Trophoblast cell (in vitro differentiated cells and primary cell): ENCODE results near the gene KCNB1.

ENCODE experiments used
- DNase-seq, 2 donors: peaks; one replicate each; pipeline ENCODE4 v3.0.0-alpha.2; 2016
- H2AFZ ChIP-seq: 2 replicates; pipeline ENCODE4 v1.6.1; 2013; ENCODE audit warnings: low read length, moderate library complexity, mild to moderate bottlenecking; ENCODE audit not compliant: insufficient read depth, poor library complexity
- H2AK5ac ChIP-seq: 2 replicates; pipeline ENCODE4 v1.6.1; 2013; ENCODE audit warnings: mild to moderate bottlenecking, low read length
- H2BK120ac ChIP-seq: 2 replicates; pipeline ENCODE4 v1.6.1; 2013; ENCODE audit warnings: low read length, mild to moderate bottlenecking, moderate library complexity; ENCODE audit not compliant: insufficient read depth, poor library complexity
- H2BK12ac ChIP-seq: 2 replicates; pipeline ENCODE4 v1.6.1; 2013; ENCODE audit warnings: mild to moderate bottlenecking, low read length, moderate library complexity
- H2BK5ac ChIP-seq: 2 replicates; pipeline ENCODE4 v1.6.1; 2013; ENCODE audit warnings: low read length, low read depth, moderate library complexity, mild to moderate bottlenecking; ENCODE audit not compliant: poor library complexity
- H3K14ac ChIP-seq: 2 replicates; pipeline ENCODE4 v1.6.1; 2013; ENCODE audit warnings: mild to moderate bottlenecking, low read length
- H3K18ac ChIP-seq: 2 replicates; pipeline ENCODE4 v1.6.1; 2013; ENCODE audit warnings: mild to moderate bottlenecking, low read length
- H3K23ac ChIP-seq: 2 replicates; pipeline ENCODE4 v1.6.1; 2013; ENCODE audit warnings: low read length
- H3K27ac ChIP-seq: 2 replicates; pipeline ENCODE4 v1.5.1; 2013; ENCODE audit warnings: low read depth, mild to moderate bottlenecking, inconsistent platforms, low read length, moderate library complexity
- H3K27me3 ChIP-seq: 2 replicates; pipeline ENCODE4 v1.6.1; 2013; ENCODE audit warnings: inconsistent platforms, mild to moderate bottlenecking, low read length, moderate library complexity; ENCODE audit not compliant: insufficient read depth
- H3K36me3 ChIP-seq, 2 experiments: 1 replicate in 1 of 2; 2 replicates in 1 of 2; pipeline ENCODE4 v1.6.1; 2013; ENCODE audit warnings: low read length in 2 of 2, mild to moderate bottlenecking in 2 of 2, moderate library complexity in 1 of 2; ENCODE audit not compliant: insufficient read depth in 2 of 2, control insufficient read depth in 1 of 2
- H3K4ac ChIP-seq: 2 replicates; pipeline ENCODE4 v1.6.1; 2013; ENCODE audit warnings: low read depth, mild to moderate bottlenecking, low read length, moderate library complexity
- H3K4me1 ChIP-seq, 2 experiments: 1 replicate in 1 of 2; 2 replicates in 1 of 2; pipeline ENCODE4 v1.6.1; 2013; ENCODE audit warnings: low read length in 2 of 2, mild to moderate bottlenecking in 2 of 2, moderate library complexity in 1 of 2; ENCODE audit not compliant: insufficient read depth in 2 of 2, control insufficient read depth in 1 of 2
- H3K4me2 ChIP-seq: 2 replicates; pipeline ENCODE4 v1.6.1; 2013; ENCODE audit warnings: inconsistent platforms, mild to moderate bottlenecking, low read length, moderate library complexity
- H3K4me3 ChIP-seq: 2 replicates; pipeline ENCODE4 v1.5.1; 2013; ENCODE audit warnings: mild to moderate bottlenecking, low read depth, low read length, inconsistent platforms
- H3K79me1 ChIP-seq: one replicate; pipeline ENCODE4 v1.6.1; 2013; ENCODE audit warnings: low read length
- H3K79me2 ChIP-seq: 2 replicates; pipeline ENCODE4 v1.6.1; 2013; ENCODE audit warnings: low read length, mild to moderate bottlenecking; ENCODE audit not compliant: control insufficient read depth, insufficient read depth, poor library complexity
- H3K9ac ChIP-seq: 2 replicates; pipeline ENCODE4 v1.6.1; 2013; ENCODE audit warnings: mild to moderate bottlenecking, low read length
- H3K9me3 ChIP-seq: 2 replicates; pipeline ENCODE4 v1.6.1; 2013; ENCODE audit warnings: low read depth, mild to moderate bottlenecking, control low read depth, inconsistent platforms, low read length; ENCODE audit not compliant: insufficient read depth
- H4K12ac ChIP-seq: 2 replicates; pipeline ENCODE4 v1.6.1; 2013; ENCODE audit warnings: low read depth, mild to moderate bottlenecking, low read length, moderate library complexity
- H4K8ac ChIP-seq: 2 replicates; pipeline ENCODE4 v1.6.1; 2013; ENCODE audit warnings: low read depth, mild to moderate bottlenecking, low read length, moderate library complexity
- H4K91ac ChIP-seq: one replicate; pipeline ENCODE4 v1.6.1; 2013; ENCODE audit warnings: low read depth, mild to moderate bottlenecking, low read length, moderate library complexity
- WGBS: extraction: QIAGEN DNeasy Blood & Tissue Kit; methylation state at CpG from one replicate; pipeline ENCODE4 v1.1.7; 2013; ENCODE audit warnings: missing lambda C conversion rate; ENCODE audit not compliant: insufficient read length, insufficient coverage; ENCODE audit errors: extremely low coverage; 5-methylcytosine and 5-hydroxymethylcytosine counted together

Gene KCNB1

GRCh38 chr20:49460916-49461315 lies 21.6 kb downstream of the KCNB1 start:
- no peak for DNase-seq
- no peak overlapping the region for H2BK12ac ChIP-seq
- H3K36me3 ChIP-seq = no peaks in the 10 kb centered on the region
- H2BK5ac ChIP-seq = no peak overlapping the region
- no peak overlapping the region for H3K4me3 ChIP-seq
- H3K4me2 ChIP-seq = no peak overlapping the region
- no peak overlapping the region for H4K12ac ChIP-seq
- no CpG with 5 or more reads among the region's 5 CpGs for WGBS
- no peak overlapping the region for H2BK120ac ChIP-seq
- H3K14ac ChIP-seq = no peak overlapping the region
- H3K27me3 ChIP-seq = no peaks in the 10 kb centered on the region
- H3K4me1 ChIP-seq = no peaks in the 10 kb centered on the region
- H4K91ac ChIP-seq = no peak overlapping the region
- H3K79me1 ChIP-seq = no peaks in the 10 kb centered on the region
- no peak overlapping the region for H3K23ac ChIP-seq
- no peak overlapping the region for H2AFZ ChIP-seq
- H3K18ac ChIP-seq = no peak overlapping the region
- H3K9ac ChIP-seq = no peak overlapping the region
- H3K4ac ChIP-seq = no peak overlapping the region
- no peak overlapping the region for H3K27ac ChIP-seq
- no peak overlapping the region for H2AK5ac ChIP-seq
- peaks cover 2% of the 10 kb centered on the region for H3K9me3 ChIP-seq
- H3K79me2 ChIP-seq = no peaks in the 10 kb centered on the region
- H4K8ac ChIP-seq = no peak overlapping the region

GRCh38 chr20:49460131-49460530 lies 22.3 kb downstream of the KCNB1 start:
- Histone ChIP-seq H3K4me3 (no peak overlapping the region), H3K79me1 (no peaks in the 10 kb centered on the region), H2AK5ac (no peak overlapping the region), H2BK120ac (no peak overlapping the region), H3K36me3 (no peaks in the 10 kb centered on the region), H4K12ac (no peak overlapping the region), H3K4me1 (no peaks in the 10 kb centered on the region), H3K14ac (no peak overlapping the region), H3K23ac (no peak overlapping the region), H2BK12ac (no peak overlapping the region), H2BK5ac (no peak overlapping the region), H3K27ac (no peak overlapping the region), H3K79me2 (no peaks in the 10 kb centered on the region), H3K18ac (no peak overlapping the region), H4K8ac (no peak overlapping the region), H3K4me2 (no peak overlapping the region), H3K4ac (no peak overlapping the region), H3K9me3 (peaks cover 2% of the 10 kb centered on the region), H4K91ac (no peak overlapping the region), H2AFZ (no peak overlapping the region), H3K27me3 (no peaks in the 10 kb centered on the region), H3K9ac (no peak overlapping the region)
- WGBS = no CpG with 5 or more reads among the region's 6 CpGs
- no peak for DNase-seq

- H3K9ac ChIP-seq = no peak overlapping the region
- no peak overlapping the region for H3K14ac ChIP-seq
- no peak overlapping the region for H3K27ac ChIP-seq
- no peak overlapping the region for H4K12ac ChIP-seq
- no peak overlapping the region for H4K91ac ChIP-seq
- H3K79me1 ChIP-seq = no peaks in the 10 kb centered on the region
- peaks cover 2% of the 10 kb centered on the region for H3K9me3 ChIP-seq
- no peak overlapping the region for H2AFZ ChIP-seq
- H3K27me3 ChIP-seq = no peaks in the 10 kb centered on the region
- no peak overlapping the region for H3K18ac ChIP-seq
- no peak overlapping the region for H2BK5ac ChIP-seq
- H3K4me3 ChIP-seq = no peak overlapping the region
- H3K4ac ChIP-seq = no peak overlapping the region
- no peak overlapping the region for H2BK120ac ChIP-seq
- no CpG with 5 or more reads among the region's 6 CpGs for WGBS
- no peak overlapping the region for H3K23ac ChIP-seq
- H2BK12ac ChIP-seq = no peak overlapping the region
- no peak overlapping the region for H3K4me2 ChIP-seq
- H3K79me2 ChIP-seq = no peaks in the 10 kb centered on the region
- H4K8ac ChIP-seq = no peak overlapping the region
- no peak overlapping the region for H2AK5ac ChIP-seq
- H3K36me3 ChIP-seq = no peaks in the 10 kb centered on the region
- no peaks in the 10 kb centered on the region for H3K4me1 ChIP-seq
- DNase-seq = no peak
Observed at GRCh38 chr20:49459684-49460083, 22.8 kb downstream of the KCNB1 start.

GRCh38 chr20:49457444-49457843 lies 25.0 kb downstream of the KCNB1 start:
- no CpG with 5 or more reads among the region's 1 CpG for WGBS
- H3K27ac ChIP-seq = no peak overlapping the region

More at GRCh38 chr20:49457444-49457843, 25.0 kb downstream of the KCNB1 start:
- no peaks in the 10 kb centered on the region for H3K4me1 ChIP-seq
- H3K14ac ChIP-seq = no peak overlapping the region
- H2BK5ac ChIP-seq = no peak overlapping the region
- no peak overlapping the region for H3K4me2 ChIP-seq
- no peak overlapping the region for H3K18ac ChIP-seq
- H2BK120ac ChIP-seq = no peak overlapping the region
- no peak overlapping the region for H4K12ac ChIP-seq
- peaks cover 2% of the 10 kb centered on the region for H3K9me3 ChIP-seq
- H3K9ac ChIP-seq = no peak overlapping the region
- no peaks in the 10 kb centered on the region for H3K79me1 ChIP-seq
- H4K8ac ChIP-seq = no peak overlapping the region
- H4K91ac ChIP-seq = no peak overlapping the region
- H3K79me2 ChIP-seq = no peaks in the 10 kb centered on the region
- no peak overlapping the region for H2BK12ac ChIP-seq
- H3K4ac ChIP-seq = no peak overlapping the region
- no peak overlapping the region for H3K4me3 ChIP-seq
- H2AK5ac ChIP-seq = no peak overlapping the region
- no peaks in the 10 kb centered on the region for H3K27me3 ChIP-seq
- H2AFZ ChIP-seq = no peak overlapping the region
- no peak overlapping the region for H3K23ac ChIP-seq
- DNase-seq = no peak
- H3K36me3 ChIP-seq = no peaks in the 10 kb centered on the region
